ENCODE data around the gene ILRUN.
"Not testable (repeated sequence)": the region's sequence is repeated elsewhere in the genome, so short reads cannot be mapped to it uniquely, and the experiment has no call there.

Gene ILRUN

DNA sequence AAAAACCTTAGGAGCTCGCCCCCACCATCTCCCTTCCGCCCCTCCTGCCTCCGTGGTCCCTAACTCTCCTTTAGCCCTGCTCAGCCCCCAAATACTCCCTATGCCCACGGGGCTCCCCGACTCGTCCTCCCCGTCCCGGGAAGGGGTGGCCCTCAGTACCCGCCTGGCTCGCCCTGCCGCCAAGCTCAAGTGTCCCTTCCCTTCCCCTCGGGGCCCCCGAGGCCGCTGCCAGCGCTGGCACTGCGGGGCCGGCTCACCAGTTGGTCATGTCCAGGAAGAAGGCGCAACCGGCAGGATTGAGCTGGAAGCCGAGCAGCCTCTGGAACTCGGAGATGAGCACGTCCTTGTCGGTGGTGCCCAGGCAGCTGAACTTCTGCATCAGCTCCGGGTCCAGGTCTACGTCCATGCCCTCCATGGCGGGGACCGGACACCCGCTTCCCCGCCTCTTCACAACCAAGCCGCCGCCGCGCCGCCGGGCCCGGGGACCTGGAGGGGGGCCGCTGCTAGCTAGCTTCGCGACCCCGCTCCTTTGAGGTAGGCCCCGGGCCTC is 303 bp downstream of the ILRUN start:
- DNase-seq, result peak; percentile 41 to 49

- DNase-seq, result no peak
These were observed 808 bp downstream of the ILRUN start for GRCh38 chr6:34695729-34696188.

GRCh38 chr6:34692280-34692679 is 4.3 kb downstream of the ILRUN start:
- DNase-seq, result no peak

- no peak for DNase-seq
These were observed 6.8 kb downstream of the ILRUN start for GRCh38 chr6:34689742-34690141.

DNA sequence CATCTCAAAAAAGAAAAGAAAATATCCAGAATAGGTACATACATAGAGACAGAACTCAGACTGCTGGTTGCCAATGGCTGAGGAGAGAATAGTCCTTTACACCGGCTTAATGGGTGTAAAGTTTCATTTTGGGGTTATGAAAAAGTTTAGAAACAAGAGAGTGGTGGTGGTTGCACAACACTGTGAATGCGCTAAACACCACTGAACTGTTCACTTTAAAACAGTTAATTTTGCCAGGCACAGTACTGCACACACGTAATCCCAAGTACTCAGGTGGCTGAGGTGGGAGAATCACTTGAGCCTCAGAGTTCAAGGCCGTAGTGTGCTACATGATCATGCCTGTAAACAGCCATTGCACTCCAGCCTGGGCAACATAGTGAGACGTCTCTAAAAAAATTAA is 7.6 kb downstream of the ILRUN start:
- DNase-seq, result no peak

GRCh38 chr6:34684919-34685318 is 11.6 kb downstream of the ILRUN start:
- no peak for DNase-seq

- no peak for DNase-seq
These were observed 12.2 kb downstream of the ILRUN start for GRCh38 chr6:34684364-34684763.

- DNase-seq, result peak in 1 of 2 donors; percentile 31
These were observed 15.6 kb downstream of the ILRUN start for GRCh38 chr6:34680802-34681515.

DNA sequence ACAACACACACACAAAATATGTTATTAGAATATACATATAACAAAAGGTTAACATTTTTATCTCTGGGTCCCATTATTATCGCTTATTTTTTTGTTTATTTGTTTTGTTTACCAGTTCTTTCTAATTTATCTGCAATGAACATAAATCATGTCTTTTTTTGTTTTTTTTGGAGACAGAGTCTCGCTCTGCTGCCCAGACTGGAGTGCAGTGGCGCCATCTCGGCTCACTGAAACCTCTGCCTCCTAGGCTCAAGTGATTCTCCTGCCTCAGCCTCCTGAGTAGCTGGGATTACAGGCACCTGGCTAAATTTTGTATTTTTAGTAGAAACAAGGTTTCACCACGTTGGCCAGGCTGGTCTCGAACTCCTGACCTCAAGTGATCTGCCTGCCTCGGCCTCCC is 16.3 kb downstream of the ILRUN start:
- not testable (repeated sequence) for DNase-seq

GRCh38 chr6:34679552-34680253 is 16.9 kb downstream of the ILRUN start:
- peak; percentile 61 to 66 for DNase-seq

DNA sequence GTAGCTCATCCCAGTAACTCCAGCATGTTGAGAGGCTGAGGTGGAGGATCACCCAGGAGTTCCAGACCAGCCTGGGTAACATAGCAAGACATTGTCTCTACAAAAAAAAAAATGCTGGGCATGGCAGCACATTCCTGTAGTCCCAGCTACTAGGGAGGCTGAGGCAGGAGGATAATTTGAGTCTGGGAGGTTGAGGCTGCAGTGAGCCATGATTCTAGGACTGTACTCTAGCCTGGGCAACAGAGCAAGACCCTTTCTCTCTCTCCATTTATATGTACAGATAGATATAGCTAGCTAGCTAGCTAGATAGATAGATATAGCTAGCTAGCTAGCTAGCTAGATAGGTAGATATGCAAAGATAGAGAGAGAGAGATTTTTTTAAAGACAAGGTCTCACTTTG is 20.4 kb downstream of the ILRUN start:
- no peak for DNase-seq

DNA sequence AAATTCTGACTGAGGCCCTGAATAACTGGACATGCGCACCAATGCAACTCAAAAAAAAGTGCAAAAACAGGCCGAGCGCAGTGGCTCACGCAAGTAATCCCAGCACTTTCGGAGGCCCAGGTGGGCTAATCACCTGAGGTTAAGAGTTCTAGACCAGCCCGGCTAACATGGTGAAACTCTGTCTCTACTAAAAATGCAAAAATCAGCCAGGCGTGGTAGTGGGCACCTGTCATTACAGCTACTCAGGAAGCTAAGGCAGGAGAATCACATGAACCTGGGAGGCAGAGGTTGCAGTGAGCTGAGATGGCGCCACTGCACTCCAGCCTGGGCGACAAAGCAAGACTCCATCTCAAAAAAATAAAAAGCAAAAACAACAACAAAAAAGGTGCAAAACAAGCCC is 21.6 kb downstream of the ILRUN start:
- DNase-seq, result not testable (repeated sequence)

DNA sequence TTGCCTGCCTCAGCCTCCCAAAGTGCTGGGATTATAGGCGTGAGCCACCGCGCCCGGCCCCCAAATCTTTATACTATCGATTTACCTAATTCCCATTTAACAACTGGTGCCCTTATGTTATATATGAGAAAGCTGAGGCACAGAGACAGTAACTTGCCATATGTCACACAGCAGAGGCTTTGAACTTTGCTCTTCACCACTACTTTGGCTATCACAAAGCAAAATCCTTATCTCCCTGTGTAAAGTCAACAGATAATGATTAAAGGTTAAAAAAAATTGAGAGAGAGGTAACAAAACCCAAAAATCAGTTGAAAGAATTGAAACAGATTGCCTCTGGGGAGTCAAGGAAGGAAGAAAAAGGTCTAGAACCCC is 22.3 kb downstream of the ILRUN start:
- no peak for DNase-seq

- DNase-seq, result no peak
These were observed 23.5 kb downstream of the ILRUN start for GRCh38 chr6:34673064-34673463.

DNA sequence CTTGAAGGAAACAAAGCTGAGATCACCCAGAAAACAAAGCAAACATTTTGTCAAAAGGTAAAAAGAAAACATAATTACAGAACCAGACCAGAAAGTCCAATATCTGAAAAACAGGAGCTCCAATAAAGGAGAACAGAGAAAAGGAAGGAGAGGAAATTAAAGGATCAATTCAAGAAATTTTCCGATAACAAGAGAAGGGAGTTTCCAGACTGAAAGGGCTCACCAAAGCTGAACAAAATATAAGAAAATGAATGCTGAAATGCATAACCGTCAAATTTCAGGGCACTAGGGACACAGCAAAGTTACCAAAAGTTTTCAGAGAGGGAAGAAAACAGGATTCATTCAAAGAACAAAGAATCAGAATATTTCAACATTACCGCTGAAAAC is 23.9 kb downstream of the ILRUN start:
- DNase-seq, result no peak

- peak; percentile 84 to 92 for DNase-seq
These were observed 24.5 kb downstream of the ILRUN start for GRCh38 chr6:34671801-34672656.

DNA sequence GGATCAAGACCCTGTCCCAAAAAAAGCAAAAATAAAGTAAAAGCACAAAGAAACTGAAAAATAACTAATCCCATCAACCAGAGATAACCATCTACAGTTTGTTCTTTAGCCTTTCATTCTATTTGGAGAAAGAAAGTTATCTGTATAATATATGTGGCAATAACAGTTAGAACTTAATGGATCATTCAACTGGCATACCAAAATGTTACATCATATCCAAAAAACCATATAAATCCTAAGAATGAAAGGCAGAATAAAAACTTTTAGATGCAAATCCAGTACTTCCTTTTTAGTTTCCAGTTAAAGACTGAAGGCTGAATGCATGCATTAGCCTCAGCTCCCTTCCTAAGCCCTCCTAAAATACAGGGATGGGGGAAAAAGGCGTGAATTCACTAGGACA is 25.2 kb downstream of the ILRUN start:
- DNase-seq, result peak; percentile 41 to 49

DNA sequence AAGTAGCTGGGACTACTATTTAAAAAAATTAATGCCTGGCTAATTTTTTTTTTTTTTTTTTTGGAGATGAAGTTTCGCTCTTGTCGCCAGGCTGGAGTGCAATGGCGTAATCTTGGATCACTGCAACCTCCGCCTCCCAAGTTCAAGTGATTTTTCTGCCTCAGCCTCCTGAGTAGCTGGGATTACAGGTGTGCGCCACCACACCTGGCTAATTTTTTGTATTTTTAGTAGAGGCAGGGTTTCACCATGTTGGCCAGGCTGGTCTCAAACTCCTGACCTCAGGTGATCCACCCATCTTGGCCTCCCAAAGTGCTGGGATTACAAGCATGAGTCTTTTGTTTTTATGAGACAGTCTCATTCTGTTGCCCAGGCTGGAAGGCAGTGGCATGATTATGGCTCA is 27.8 kb downstream of the ILRUN start:
- DNase-seq, result not testable (repeated sequence)

DNA sequence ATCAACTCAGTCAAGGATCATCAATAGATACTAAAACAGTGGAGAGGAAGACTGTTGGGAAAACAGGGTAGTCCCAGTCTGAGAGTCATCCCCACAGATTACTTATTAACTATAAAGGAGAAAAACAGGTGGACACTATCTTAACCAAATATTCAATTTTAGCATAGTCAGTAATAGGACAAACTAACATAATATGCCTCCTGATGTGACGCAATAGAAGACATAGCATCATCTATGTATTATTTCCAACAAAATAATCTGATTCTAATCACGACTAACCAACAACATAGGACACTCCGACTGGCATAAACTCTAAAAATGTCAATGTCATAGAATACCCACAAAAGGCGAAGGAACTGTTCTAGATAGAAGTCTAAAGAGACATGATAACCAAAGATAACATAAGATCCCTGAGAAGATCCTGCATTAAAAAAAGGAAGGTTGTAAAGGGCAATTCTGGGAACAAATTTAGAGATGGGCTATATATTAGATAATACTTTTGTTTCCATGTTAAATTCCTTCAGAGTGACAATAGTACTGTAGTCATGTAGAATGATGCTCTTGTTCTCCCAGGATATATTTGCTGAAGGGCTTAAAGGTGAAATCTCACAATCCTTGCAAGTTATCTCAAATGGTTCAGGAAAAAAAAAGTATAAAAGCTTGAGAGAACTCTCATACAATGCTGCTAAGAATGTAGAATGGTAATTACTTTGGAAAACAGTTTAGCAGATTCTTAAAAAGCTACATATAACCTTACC is 28.9 kb downstream of the ILRUN start:
- no peak for DNase-seq

- DNase-seq, result no peak
These were observed 31.5 kb downstream of the ILRUN start for GRCh38 chr6:34665019-34665418.

DNA sequence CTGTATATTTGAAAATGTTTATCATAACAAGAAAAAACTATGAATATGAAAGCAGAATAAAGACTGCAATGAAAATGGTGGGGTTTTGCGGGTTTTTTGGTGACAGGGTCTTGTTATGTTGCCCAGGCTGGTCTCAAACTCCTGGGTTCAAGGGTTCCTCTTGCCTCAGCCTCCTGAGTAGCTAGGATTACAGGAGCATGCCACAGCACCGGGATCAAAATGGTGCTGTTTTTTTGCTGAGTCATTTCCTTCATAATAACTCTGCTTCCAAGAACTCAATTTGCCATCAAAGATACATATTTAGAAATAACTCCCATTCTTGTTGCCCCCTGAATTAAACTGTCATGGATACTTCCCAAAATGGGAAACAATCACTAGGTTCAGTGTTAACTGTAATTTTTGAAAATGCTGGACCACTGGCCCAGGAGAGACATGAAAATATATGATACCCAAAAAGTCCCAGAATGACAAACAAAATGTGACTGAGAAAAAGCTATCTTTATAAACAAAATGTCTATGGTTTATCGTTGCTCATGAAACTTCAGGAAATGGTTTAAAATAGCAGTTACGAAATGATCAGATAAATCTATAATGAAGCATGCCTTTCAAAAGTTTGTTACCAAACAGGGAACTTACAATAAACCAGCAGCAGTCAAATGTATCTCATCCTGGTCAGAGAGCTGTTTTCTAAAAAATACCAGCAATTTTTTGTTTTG is 32.2 kb downstream of the ILRUN start:
- peak; percentile 31 to 43 for DNase-seq

DNA sequence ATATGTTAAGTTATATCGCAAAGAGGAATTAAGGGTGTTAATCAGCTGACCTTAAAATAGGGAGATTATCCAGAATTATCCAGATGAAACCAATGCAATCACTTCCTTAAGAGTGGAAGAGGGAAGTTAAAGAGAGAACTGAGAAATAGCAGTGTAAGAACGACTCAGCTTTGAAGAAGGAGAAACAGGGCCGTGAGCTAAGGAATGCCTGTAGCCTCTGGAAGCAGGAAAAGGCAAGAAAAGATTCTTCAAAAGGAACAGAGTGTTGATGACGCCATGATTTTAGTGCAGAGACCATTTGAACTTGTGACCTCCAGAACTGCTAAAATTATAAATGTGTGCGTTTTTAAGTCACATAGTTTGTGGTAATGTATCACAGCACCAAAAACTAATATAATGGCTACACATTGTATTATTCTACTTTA is 32.7 kb downstream of the ILRUN start:
- peak; percentile 79 to 92 for DNase-seq
